Activated CD8-positive, alpha-beta memory T cell treated with anti-CD3 and anti-CD28 coated beads for 36 hours (primary cell): ENCODE results near the gene NR1H2. TPM values are rescaled to one million over a fixed set of nuclear protein-coding genes. Genes with fewer than 3 reads are reported as not detected.

Experiments used
- CTCF ChIA-PET: fragments of 350-600 bp; sonication (Branson Sonifier 250); formaldehyde crosslinking; loops from one replicate; lab custom pipeline; 2021; ENCODE audit warnings: antibody characterized with exemption; lab: Charles Lee
- POLR2A ChIA-PET: fragments of 350-600 bp; sonication (Branson Sonifier 250); formaldehyde crosslinking; loops from one replicate; lab custom pipeline; 2021; ENCODE audit warnings: antibody characterized with exemption; lab: Charles Lee
- total RNA-seq, 2 experiments: library from RNA; stranded (reverse); gene quantifications; one replicate each; pipeline ENCODE4 v1.2.3, GENCODE V29; 2021

Gene NR1H2
- total RNA-seq, 2 experiments from 2014 or later: 67.4 to 70.9 TPM

DNA sequence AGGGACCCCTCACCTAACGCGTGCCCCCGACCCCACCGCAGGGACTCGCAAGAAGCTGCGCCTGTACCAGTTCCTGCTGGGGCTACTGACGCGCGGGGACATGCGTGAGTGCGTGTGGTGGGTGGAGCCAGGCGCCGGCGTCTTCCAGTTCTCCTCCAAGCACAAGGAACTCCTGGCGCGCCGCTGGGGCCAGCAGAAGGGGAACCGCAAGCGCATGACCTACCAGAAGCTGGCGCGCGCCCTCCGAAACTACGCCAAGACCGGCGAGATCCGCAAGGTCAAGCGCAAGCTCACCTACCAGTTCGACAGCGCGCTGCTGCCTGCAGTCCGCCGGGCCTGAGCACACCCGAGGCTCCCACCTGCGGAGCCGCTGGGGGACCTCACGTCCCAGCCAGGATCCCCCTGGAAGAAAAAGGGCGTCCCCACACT lies 51.8 kb downstream of the NR1H2 start:
- CTCF ChIA-PET: interaction anchor here (0.7 kb wide), 1 partner anchor 73 kb away, joined by 3 read pairs; no protein-coding TSS in a partner anchor
- POLR2A ChIA-PET: no interaction called here

DNA sequence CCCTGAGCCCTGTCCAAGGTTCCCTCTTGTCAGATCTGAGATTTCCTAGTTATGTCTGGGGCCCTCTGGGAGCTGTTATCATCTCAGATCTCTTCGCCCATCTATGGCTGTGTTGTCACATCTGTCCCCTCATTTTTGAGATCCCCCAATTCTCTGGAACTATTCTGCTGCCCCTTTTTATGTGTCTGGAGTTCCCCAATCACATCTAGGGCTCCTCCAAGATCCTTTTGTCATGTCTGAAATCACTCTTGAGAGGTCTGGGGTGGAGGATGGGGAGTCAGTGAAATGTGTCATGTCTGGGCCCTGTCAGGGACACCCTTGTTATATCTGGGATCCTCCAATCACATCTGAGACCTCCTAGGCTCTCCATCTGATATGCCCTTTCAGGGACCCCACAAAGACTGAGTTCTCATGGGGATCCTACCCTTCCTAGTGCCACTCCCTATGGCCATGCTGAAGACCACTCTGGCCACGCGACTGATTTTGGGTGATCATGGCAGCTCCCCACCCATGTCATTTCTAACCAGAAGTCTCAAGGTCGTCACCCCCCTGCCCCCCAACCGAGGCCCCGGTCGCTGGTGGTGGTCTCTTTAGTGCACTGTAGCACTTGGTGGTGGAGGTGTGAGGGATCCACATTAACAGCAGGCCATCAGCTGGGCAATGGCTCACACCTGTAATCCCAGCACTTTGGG lies 52.7 kb downstream of the NR1H2 start:
- CTCF ChIA-PET: no interaction called here

DNA sequence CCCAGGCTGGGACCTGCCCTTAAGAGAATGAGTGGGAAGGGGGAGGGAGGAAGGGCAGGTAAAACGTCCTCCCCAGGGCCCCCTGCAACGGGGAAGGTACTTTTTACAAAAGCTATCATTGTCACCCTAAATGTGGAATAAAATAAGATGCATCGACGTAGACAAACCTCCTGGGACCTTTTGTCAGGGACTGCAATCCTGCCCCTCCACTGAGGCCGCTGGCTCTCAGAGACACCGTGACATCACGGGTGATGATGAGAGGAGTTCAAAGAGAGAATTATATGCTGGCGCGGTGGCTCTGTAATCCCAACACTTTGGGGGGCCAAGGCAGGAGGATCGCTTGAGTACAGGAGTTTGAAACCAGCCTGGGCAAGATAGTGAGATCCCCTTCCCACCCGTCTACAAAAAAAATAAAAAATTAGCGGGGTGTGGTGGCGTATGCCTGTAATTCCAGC lies 54.7 kb downstream of the NR1H2 start:
- ChIA-PET POLR2A (no interaction called here), CTCF (interaction anchor here (0.9 kb wide), 1 partner anchor 16 kb away, joined by 4 read pairs; no protein-coding TSS in a partner anchor)

More for the DNA sequence above, 52.7 kb downstream of the NR1H2 start:
- POLR2A ChIA-PET: no interaction called here

DNA sequence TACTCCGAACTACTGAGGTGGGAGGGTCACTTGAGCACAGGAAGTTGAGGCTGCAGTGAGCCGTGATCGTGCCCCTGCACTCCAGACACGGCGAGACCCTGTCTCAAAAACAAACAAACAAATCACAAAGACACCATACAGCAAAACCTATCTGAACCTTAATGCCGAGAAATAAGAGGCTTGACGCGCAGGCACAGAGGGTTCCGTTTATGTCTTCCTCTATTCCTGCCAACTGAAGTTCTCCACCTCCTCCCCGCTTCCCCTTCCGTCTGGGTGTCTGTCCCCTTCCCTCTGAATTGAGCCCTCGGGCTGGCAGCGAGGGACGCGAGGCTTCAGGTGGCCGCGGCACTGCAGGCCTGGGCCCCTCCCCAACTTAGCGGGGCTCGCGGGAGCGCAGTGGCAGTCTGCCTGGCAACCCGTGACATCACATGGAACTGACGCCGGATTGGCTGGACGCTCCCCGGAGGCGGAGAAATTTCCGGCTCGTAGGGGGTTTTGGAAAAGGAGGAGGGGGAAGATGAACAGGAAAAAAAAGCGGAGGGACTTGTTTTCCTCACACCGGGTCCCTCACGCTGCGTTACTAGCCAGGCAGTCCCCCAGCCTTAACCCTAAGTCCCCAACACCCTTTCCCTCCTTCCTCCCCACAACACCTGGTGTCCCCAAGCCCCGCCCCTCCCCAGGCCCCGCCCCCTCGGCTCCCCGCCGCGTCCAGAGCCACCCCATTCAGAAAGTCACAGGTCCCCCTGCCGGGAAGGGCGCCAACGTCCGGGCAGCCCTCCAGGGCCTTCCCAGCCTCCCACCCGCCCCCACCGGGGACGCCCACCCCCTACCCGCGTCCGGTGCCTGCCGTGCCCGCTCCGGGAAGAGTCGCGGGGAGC lies 55.3 kb downstream of the NR1H2 start:
- ChIA-PET CTCF (interaction anchor here (0.9 to 1.1 kb wide), 2 partner anchors 16 to 74 kb away, joined by 3 to 4 read pairs; no protein-coding TSS in a partner anchor), POLR2A (no interaction called here)

DNA sequence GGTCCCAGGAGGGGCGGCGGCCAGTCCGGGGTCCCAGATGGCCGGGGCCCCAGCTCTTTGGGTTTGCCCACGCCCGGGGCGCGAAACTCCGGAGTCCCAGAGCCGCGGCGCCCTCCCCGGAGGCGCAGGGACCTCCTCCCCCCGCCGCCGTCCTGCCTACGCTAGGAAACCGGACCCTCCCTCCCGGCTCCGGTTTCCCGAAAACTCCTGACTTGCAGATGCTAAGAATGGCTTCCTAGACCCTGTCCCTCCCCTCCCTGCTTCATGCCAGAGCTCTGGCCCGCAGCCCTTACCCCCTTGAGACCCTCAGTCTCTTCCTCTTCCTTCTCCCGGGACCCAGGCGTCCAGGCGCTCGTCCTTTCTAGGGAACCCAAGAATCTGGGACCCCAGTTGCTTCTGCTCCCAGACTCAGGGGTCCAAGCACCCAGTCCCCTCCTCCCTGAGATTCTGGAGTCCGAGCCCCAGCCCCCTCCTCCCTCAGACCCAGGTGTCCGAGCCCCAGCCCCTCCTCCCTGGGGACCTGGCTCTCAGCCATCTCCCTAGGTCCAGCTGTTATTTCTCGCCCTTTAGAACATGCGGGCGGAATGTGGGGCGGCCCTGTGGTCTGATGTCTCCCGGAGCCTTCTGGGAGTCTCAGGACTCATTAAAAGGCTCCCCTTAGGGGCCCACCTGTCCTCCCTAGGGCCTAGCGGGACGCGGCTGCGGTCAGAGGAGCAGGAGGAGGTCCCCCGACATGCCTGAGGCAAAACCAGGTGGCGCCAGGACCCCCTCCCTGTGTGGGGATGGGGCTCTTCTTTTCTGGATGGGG lies 56.2 kb downstream of the NR1H2 start, which contains the start of gene MYBPC2:
MYBPC2 (plus strand) TSS at position 672 of the 808 bp plus-strand sequence; CDS start at position 734, 62 bp downstream.
- CTCF ChIA-PET: interaction anchor here (1.1 kb wide), 1 partner anchor 75 kb away, joined by 3 read pairs; no protein-coding TSS in a partner anchor
- POLR2A ChIA-PET: no interaction called here

Other genes with a start within 250 kb of the NR1H2 start
- gene IZUMO2, start 213.2 kb upstream of the NR1H2 start, total RNA-seq: not detected
- not detected for gene MYH14, start 172.8 kb upstream of the NR1H2 start, total RNA-seq
- gene KCNC3, start 47.1 kb upstream of the NR1H2 start, total RNA-seq: under 1 TPM; 0.51 to 0.57 TPM
- 10 to 100 TPM; 40.8 to 43.1 TPM for gene NAPSA, start 10.8 kb upstream of the NR1H2 start, total RNA-seq
- 100 to 1,000 TPM; 173 to 183 TPM for gene POLD1, start 7.9 kb downstream of the NR1H2 start, total RNA-seq
- gene SPIB, start 42.5 kb downstream of the NR1H2 start, total RNA-seq: under 1 TPM; 0.57 to 0.96 TPM
- gene MYBPC2, start 56.4 kb downstream of the NR1H2 start, total RNA-seq: under 1 TPM in 1 of 2 experiments, not detected in 1; 0.04 TPM
- gene EMC10, start 100.0 kb downstream of the NR1H2 start, total RNA-seq: 10 to 100 TPM; 65.0 to 67.0 TPM
- under 1 TPM; 0.34 to 0.69 TPM for gene GARIN5A, start 100.4 kb downstream of the NR1H2 start, total RNA-seq
- 10 to 100 TPM; 40.0 to 44.8 TPM for gene JOSD2, start 134.7 kb downstream of the NR1H2 start, total RNA-seq
- not detected for gene ASPDH, start 137.5 kb downstream of the NR1H2 start, total RNA-seq
- not detected for gene LRRC4B, start 192.0 kb downstream of the NR1H2 start, total RNA-seq